HG03520 (cell line): ENCODE measurements around the gene RPS2.
A peak's percentile ranks its signal among the peaks of the same experiment; 100 is the strongest.

ENCODE experiments used
- ATAC-seq: cut with Tn5 transposase; IDR thresholded peaks from one replicate; pipeline ENCODE4 v1.9.1; 2021; ENCODE audit warnings: mild to moderate bottlenecking, moderate library complexity; ENCODE audit not compliant: unreplicated experiment

RPS2 gene

GRCh38 chr16:1999866-2000514 lies 35.4 kb upstream of the RPS2 start:
- ATAC-seq: no peak

- no peak for ATAC-seq
Observed at GRCh38 chr16:1998852-1999801, 34.5 kb upstream of the RPS2 start.

GRCh38 chr16:1998360-1998835 lies 33.8 kb upstream of the RPS2 start:
- no peak for ATAC-seq

GRCh38 chr16:1997494-1998359 lies 33.1 kb upstream of the RPS2 start:
- no peak for ATAC-seq

GRCh38 chr16:1993731-1994131 lies 29.1 kb upstream of the RPS2 start:
- ATAC-seq: no peak

GRCh38 chr16:1992704-1993317 lies 28.2 kb upstream of the RPS2 start:
- no peak for ATAC-seq

- peak; percentile 52 for ATAC-seq
Observed at GRCh38 chr16:1991948-1992703, 27.5 kb upstream of the RPS2 start.

GRCh38 chr16:1991588-1991947 lies 26.9 kb upstream of the RPS2 start:
- ATAC-seq: no peak

- ATAC-seq: peak; percentile 36
Observed at GRCh38 chr16:1991135-1991551, 26.5 kb upstream of the RPS2 start.

GRCh38 chr16:1990351-1991134 lies 25.9 kb upstream of the RPS2 start:
- no peak for ATAC-seq

GRCh38 chr16:1990101-1990350 lies 25.4 kb upstream of the RPS2 start:
- ATAC-seq: no peak

GRCh38 chr16:1989209-1990100 lies 24.8 kb upstream of the RPS2 start, which contains the start of gene SYNGR3:
Gene SYNGR3, plus strand, starts transcription at chr16:1989970. Its CDS starts 133 bp downstream, at chr16:1990103.
- no peak for ATAC-seq

- ATAC-seq: no peak
Observed at GRCh38 chr16:1987198-1987597, 22.6 kb upstream of the RPS2 start.

- ATAC-seq: no peak
Observed at GRCh38 chr16:1985466-1986150, 21.0 kb upstream of the RPS2 start.

GRCh38 chr16:1984347-1985225 lies 20.0 kb upstream of the RPS2 start:
- ATAC-seq: no peak

- peak; percentile 62 for ATAC-seq
Observed at GRCh38 chr16:1983544-1984346, 19.1 kb upstream of the RPS2 start, which contains the start of gene GFER. Gene GFER, plus strand, starts transcription at chr16:1984193. Its CDS starts 26 bp downstream, at chr16:1984219.
